Embryonic facial prominence (tissue), 1 donor: ENCODE measurements around the gene BCAS3.
"Not testable (repeated sequence)": the region's sequence is repeated elsewhere in the genome, so short reads cannot be mapped to it uniquely, and the experiment has no call there.

Source experiments
- DNase-seq: peaks from one replicate; pipeline ENCODE4 v3.0.0-alpha.2; 2016; ENCODE audit errors: extremely low spot score

The BCAS3 gene

GRCh38 chr17:61002316-61002736 is 324.7 kb downstream of the BCAS3 start:
- DNase-seq: no peak

- no peak for DNase-seq
Measured at GRCh38 chr17:61005358-61005757, 327.7 kb downstream of the BCAS3 start.

- DNase-seq: not testable (repeated sequence)
Measured at GRCh38 chr17:61005958-61006357, 328.3 kb downstream of the BCAS3 start.

GRCh38 chr17:61007980-61008379 is 330.3 kb downstream of the BCAS3 start:
- no peak for DNase-seq

- no peak for DNase-seq
Measured at GRCh38 chr17:61009663-61010062, 332.0 kb downstream of the BCAS3 start.

- DNase-seq: no peak
Measured at GRCh38 chr17:61010661-61011170, 333.1 kb downstream of the BCAS3 start.

GRCh38 chr17:61011251-61011650 is 333.6 kb downstream of the BCAS3 start:
- DNase-seq: no peak

GRCh38 chr17:61015966-61016365 is 338.3 kb downstream of the BCAS3 start:
- DNase-seq: peak; percentile 34

GRCh38 chr17:61017317-61018006 is 339.8 kb downstream of the BCAS3 start:
- no peak for DNase-seq

- DNase-seq: no peak
Measured at GRCh38 chr17:61018938-61019337, 341.3 kb downstream of the BCAS3 start.

- no peak for DNase-seq
Measured at GRCh38 chr17:61023996-61024395, 346.3 kb downstream of the BCAS3 start.

- DNase-seq: no peak
Measured at GRCh38 chr17:61026818-61027217, 349.2 kb downstream of the BCAS3 start.

- no peak for DNase-seq
Measured at GRCh38 chr17:61029181-61029580, 351.5 kb downstream of the BCAS3 start.

GRCh38 chr17:61040666-61041065 is 363.0 kb downstream of the BCAS3 start:
- no peak for DNase-seq

GRCh38 chr17:61042348-61042747 is 364.7 kb downstream of the BCAS3 start:
- DNase-seq: not testable (repeated sequence)

GRCh38 chr17:61047515-61047914 is 369.9 kb downstream of the BCAS3 start:
- DNase-seq: no peak

GRCh38 chr17:61048376-61049106 is 370.9 kb downstream of the BCAS3 start:
- DNase-seq: no peak

- no peak for DNase-seq
Measured at GRCh38 chr17:61053469-61053868, 375.8 kb downstream of the BCAS3 start.

GRCh38 chr17:61054436-61054835 is 376.8 kb downstream of the BCAS3 start:
- no peak for DNase-seq

- no peak for DNase-seq
Measured at GRCh38 chr17:61057257-61057656, 379.6 kb downstream of the BCAS3 start.

- no peak for DNase-seq
Measured at GRCh38 chr17:61058066-61058465, 380.4 kb downstream of the BCAS3 start.

GRCh38 chr17:61063528-61063927 is 385.9 kb downstream of the BCAS3 start:
- no peak for DNase-seq
